ENCODE data around the gene AURKA.

Gene AURKA

DNA sequence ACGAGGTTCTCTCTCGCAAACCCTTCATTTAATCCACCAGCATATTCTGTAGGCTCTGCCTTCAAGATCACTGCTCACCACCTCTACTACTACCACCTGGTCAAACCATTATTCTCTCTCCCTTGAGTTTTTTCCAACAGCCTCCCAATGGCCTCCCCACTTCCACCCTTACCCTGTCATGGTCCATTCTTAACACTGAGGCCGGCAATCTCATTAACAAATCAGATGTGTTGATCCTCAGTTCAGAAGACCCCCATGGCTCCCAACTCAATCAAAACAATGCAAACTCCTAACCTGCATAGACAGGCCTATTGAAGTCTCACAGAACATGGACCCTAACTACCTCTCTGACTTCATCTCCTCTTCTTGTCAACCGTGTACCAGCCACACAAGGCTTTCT lies 2.2 kb downstream of the AURKA start:
- no peak for DNase-seq

DNA sequence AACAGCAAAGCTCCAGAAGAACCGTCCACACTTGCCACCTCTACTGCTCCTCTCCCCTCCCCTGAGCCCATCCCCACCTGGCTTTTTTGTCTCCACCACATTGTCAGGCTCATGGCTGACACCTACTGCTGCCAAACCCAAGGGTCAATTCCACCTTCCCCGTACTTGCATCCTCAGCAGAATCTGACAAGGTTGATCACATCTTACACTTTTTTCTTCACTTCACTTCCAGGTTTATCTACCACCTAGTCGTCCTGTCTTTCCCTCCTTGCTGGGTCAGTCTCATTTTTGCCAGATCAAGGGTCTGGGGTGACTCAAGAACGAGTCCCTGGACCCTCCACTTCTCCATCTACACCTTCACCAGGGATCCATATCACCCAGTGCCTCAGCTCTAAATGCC lies 3.1 kb downstream of the AURKA start:
- no peak for DNase-seq

DNA sequence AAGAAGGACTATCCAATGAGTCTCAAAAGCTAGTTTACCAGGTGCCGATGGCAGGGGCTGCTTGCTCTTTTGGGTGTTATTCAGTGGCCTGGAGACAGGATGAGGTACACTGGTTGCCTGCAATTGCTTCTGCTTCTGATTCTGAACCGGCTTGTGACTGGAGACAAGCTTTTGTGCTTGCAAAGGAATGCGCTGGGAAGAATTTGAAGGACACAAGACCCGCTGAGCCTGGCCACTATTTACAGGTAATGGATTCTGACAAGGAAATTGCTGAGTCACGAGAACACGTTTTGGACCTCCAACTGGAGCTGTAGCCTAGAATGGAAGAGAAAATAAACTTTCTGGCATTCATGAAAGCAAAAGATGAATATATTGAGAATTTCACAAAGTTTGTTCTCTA lies 5.8 kb downstream of the AURKA start:
- DNase-seq, result no peak

DNA sequence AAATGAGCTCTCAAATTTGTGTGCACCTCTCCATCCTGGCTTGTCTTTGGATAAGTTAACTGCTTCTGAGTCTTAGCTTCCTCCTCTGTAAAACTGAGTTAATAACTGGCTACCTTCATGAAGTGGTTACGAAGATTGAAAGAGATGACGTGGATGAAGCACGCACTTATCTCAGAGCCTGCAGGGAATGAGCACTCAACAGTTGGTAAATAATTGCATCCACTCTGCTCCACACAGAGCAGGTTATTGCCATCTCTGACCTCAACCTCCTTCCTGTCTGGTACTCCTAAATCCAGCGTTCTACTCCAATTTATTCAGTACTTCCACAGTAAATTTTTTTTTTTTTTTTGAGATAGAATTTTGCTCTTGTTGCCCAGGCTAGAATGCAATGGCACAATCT lies 6.9 kb downstream of the AURKA start:
- no peak for DNase-seq

DNA sequence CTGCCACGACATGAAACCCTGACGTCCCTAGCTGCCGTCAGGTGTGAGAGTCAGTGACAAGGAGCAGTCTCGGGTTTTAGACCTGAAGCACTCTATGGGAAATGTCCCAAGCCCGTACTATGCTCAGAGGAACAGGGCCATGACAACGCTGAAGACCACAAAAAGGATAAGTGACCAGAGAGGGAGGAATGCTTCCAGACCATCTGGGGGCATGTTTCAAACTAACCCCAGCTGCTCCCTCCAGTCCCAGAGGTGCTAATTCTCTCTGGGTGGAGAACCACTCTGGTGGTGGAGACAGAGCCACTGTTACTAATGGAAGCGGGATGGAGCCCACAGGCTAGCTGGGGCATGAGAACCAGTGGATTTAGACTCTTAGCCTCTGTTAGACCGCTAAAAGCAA lies 8.7 kb downstream of the AURKA start:
- no peak for DNase-seq

DNA sequence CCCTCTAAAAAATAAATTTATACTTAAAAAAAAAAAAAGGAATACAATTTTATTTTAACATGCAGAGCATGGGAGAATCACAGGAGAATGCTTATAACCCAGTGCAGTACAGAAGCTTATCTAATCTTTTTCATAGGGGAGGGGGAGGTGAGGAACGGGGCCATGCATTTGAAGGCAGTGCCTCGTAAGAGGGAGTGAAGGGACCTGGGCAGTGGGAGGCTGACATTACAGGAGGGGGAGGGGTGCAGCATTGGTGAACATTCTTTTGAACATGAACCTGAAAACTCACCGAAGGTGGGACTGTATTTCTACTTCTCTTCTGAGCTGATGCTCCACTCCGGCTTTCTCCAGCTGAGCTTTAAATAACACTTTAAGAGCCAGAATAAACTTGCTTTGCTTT lies 9.3 kb downstream of the AURKA start:
- DNase-seq, result no peak

DNA sequence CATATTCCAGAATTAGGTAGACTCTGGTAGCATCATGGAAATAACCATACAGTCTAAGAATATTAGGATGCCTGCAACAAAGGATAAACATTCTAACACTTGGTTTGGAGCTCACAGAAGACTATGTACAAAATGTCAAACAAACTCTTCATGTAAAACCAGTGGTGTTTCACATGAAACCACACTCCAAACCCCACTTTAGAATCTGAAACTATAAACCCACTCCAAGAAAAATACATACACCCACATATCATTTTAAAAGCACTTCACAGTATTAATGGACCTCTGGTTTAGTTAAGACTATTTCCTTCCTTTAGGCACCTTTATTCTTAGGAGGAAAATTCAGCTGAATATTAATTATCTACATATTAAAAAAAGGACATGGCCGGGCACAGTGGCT lies 10.5 kb downstream of the AURKA start:
- no peak for DNase-seq

DNA sequence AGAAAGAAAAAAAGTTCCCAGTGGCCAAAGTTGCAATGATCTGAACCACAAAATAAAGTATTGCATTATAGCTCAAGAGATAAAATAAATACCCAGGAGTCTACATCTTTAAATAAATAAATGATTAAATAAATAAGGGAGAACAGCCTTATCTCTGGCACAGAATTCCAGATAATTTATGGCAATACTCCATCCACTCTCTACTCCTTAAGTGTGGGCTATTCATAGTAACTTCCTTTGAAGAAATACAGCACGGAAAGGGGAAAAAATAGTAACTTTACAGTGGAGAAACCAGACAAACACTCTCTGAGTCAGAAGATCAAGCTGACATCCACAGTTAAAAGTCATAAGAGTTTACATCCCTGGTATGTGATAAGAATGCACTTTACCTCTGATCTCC lies 11.6 kb downstream of the AURKA start:
- no peak for DNase-seq

DNA sequence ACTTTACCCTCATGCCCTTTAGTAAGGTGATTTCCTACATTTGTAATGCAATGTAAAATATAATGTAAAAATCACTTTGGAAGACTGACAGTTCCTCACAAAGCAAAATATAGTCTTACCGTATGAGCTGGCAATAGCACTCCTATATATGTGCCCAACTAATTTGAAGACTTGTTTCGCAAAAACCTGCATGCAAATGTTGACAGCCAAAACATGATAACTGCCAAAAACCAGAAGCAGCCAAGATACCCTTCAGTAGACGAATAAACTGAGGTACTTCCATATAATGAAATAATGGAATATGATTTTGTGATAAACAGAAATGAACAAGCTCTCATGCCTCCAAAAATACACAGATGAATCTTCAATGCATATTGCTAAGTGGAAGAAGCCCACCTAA lies 13.6 kb downstream of the AURKA start:
- DNase-seq, result no peak

DNA sequence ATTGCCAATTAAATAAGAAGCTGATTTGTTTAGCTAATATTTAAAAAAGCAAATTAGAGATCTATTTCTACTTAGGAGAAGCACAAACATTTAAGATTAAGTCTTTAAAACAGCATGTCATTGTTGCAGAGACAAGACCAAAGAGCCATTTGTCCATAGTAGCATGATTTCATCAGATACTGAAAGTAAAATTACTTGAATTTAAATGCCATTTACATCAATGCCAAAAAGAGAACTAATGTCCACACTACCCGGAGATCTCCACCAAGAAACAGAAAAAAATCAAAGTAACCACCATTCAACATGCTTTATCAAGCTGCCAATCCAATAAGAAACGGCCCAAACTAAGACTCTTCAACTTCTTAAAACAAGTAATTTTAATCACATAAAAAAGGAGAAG lies 15.7 kb downstream of the AURKA start:
- DNase-seq, result no peak

DNA sequence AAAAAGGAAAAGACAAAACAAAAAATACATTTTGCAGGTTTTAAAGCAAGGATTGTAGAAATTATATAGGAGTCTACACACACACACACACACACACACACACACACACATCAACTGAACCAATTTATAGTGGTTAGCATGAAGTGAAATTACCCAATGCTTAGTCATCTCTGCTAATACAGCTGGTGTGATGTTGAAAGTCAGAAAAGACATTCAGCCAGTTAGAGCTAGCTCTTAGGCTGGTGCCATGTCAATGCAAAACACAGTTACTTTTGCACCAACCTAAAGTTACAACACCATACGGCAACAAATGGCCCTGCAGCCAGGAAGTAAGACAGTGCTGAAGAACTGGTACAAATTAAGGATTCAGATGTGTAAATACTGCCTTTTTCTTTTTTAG lies 18.1 kb downstream of the AURKA start:
- DNase-seq, result peak in 1 of 2 experiments; percentile 39

DNA sequence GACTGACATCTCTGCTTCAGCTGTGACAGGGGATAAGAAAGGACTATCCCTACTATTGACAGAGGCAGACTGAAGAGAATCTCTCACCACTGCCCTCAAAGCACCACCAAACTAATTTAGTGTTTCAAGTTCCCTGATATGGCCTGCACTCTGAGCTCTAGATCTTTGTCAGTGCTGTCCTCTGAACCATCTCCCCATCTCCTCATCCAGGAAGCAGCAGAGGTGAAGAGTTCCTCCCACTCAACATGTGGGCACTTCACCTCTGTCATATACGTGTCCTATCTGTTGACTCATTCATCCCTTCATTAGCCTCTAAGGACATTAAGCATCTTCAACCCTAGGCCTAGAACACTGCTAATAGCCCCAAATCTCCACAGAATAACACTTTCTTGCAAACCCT lies 19.2 kb downstream of the AURKA start:
- DNase-seq, result no peak

DNA sequence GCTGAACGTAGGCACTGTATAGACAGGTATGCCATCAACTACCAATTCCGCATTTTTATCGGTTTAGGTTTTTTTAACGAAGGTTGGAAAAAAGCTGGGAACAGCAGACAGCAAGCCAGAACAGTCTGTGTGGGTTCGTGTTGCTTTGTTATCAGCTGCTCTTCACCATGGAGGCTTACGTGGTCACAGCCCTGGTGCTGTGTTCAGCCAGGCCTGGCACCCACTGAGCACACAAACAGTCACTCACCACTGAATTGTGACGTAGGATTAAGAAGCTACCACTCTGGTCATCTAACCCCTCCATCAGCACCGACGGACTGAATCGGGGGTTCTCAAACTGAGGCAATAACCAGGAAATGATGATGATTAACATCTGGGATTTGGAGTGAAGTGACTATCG lies 20.0 kb downstream of the AURKA start:
- DNase-seq, result no peak

DNA sequence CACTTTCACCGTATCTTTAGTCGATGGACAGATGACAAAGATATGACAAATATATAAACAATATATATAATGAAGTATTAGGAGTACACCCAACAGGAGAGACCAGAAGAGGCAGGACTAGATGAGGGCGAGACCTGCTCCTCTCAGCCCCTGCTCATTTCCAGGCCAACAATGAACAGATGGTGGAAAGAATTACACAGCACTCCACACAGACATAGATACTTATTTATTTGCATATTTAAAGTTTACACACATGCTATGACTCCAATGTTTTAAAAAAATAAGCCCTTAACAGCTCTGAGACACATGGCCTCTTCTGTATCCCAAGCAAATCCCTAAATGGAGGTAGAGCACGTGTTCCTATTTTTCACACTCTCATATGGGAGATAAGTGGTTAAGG lies 22.8 kb downstream of the AURKA start:
- DNase-seq, result no peak

DNA sequence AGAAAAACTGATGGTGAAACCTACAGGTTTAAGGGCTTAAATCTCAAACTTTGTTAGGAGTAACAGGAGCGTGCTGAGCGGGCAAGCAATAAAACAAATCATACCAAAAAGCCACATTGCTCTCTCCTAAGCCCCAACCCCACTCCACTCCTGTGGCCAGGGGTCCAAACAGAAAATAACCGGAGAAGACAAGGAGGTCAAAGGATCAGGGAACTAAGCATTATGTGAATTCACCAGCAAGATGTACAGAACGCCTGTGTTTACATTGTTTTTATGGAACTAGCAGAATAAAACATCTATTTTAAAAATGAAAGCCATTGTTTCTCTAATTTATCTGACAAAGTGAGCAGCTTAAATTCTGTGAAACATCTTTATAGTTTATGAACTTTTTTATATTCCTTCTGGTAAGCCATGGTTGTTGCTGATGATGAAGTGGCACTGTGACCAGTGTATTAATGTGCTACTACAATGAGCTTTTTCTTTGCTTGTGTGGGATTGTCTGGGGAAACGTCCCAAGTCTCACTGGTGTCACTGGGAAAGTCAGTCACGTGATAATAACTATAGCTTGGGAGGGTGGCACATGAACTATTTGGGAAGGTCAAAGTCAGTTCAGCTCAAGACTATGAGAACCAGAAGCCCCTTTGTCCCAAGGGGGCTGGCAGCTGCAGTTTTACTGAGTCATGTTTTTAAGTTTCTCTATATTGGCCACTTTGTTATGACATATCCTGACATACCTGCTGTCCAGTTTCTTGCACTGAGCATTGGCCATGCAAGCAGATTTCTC lies 23.5 kb downstream of the AURKA start:
- DNase-seq, result no peak

DNA sequence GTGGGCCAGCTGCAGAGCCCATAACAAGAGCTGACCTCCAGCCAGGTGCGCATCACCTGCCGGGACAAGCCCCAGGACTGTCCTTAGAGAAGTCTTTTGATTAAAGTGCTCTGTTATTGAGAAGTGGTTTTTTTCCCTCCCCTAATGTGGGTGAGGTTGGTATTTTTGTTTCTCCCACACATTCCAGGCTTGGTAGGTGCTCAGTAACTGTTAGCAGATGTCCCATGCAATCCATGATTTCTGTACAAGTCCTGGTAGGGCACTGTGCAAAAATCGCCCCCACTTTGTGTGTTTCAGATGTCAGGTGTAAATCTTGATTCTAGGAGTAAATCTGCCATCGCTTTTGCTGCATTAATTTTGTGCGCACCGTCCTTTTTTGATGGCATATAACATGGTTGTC lies 28.5 kb downstream of the AURKA start:
- no peak for DNase-seq

DNA sequence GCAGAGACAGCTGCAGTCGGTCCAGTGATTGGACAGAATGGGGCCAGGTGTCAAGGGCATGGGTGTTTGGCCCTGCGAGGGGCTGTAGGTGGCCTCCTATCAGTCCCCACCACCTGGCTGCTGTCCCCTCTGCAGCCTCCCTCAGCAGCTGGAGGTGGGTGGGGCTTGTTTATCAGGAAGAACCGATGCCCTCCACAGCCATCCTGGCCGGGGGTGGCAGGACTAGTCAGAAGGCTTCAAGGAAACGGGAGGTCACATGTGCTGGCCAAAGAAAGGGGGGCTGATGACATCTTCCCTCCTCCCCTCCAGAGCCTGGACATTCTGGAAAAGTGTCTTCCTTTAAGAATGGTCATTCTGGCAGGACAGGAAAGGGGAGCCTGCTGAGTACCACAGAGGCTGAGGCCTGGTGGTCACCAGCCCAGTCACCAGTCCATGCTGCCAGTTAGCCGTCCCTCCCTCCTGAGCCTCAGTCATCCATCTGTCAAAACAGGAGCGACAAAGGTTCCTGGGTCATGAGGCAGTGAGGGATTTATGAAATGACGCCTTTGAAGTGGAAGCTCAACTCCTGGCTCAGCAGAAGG lies 29.1 kb downstream of the AURKA start:
- no peak for DNase-seq

DNA sequence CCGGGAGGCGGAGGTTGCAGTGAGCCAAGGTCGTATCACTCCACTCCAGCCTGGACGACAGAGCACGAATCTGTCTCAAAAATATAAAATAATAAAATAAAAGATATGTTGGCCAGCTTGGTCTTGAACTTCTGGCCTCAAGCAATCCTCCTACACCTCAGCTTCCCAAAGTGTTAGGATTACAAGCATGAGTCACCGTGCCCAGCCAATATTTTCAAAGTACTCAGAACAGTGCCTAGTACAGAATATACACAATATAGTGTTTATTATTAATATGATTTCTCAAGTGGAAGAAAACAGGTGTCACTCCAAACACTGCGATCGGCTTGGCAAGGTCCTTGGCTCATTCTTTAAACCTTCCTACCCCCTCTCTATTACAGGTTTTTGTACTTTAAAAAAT lies 30.1 kb downstream of the AURKA start:
- no peak for DNase-seq

DNA sequence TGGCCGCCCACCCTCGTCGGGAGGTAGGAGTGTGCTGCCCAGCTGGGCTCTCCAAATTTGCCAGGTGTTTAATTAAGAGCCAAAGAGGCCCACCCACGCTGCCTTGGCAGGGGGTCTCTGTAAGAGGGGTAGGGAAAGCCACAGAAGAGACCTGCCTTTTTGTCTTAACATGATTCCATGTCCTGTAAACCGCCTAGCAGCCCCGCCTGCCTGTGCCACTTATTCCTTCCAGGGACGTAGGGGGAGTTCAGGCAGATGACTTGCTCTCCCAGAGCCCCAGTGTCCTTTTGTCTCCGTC lies 31.2 kb downstream of the AURKA start:
- no peak for DNase-seq

DNA sequence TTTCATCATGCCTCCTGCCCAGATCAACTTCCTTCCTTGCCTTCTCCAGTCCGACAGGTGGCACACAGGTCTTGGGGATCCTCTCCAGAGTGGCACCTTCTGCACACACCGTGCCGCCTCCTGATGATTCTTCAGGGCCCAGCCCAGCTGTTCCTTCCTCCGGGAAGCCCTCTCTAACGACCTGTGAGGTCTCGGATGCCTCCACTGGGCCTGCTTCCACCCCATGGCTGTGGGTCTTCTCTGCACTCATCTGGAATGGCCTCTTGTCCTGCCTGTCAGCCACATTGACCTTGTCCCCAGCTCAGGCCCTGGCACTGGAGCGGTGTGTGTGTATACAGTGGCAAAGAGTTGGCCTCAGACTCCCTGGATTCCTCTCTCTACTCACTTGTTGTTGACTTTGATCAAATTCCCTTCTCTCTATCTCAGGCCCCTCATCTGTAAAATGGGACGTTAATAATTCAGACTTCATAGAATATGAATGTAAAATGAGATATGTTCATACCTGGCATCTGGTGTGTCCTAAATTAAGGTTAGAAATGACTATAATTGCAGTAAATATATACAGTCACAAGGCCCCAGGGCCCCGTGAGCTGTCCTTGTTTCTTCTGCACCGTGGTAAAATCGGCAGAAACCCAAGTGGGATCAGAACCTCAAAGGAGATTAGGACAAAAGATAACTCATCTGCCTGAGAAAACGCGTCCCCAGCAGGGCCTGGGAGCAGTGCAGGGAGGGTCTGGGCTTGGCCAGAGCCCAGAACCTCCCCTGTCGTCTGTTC lies 31.7 kb downstream of the AURKA start:
- DNase-seq, result no peak

DNA sequence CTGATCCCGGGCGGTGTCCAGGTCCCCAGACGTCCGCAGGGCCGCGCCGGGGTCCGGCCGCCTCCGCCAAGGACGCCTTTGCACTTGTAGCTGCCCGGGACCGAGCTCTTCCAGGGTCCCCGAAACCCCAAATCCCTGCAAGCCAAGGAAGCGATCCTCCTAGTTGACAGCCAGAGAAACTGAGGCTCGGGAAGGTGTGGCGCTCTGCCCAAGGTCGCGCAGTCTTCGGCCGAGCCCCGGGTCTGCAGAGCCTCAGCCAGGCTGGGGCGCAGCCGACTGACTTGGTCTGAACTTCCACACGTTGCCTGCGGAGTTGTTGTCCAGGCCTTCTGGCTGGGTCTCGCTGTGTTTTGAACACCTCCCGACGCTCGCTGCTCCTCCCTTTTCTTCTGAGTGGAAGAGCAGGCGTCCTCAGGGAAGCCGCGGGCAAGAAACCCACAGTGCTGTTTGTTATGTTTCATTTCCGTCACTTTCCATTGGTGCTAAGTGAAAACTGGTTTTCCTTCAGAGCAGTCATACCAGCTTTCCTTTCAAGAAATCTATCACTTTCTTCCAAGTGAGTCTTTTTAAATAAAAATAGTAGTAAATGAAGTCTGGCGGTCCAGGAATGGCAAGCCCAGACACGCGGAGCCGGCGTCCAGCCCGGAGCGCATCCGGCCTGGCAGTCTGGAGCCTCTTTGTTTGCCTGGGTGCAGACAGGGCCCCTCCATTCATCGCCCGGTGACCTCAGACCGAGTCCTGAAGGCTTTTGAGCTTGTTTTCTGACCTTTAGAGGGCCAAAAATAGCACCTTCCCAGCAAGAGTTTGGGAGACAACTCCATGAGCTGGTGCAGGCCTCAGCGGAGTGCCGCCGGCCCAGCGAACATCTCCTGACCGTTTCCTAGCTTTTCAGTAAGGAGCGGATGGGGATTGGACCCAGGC lies 32.5 kb downstream of the AURKA start:
- peak in 1 of 2 experiments; percentile 61 for DNase-seq

DNA sequence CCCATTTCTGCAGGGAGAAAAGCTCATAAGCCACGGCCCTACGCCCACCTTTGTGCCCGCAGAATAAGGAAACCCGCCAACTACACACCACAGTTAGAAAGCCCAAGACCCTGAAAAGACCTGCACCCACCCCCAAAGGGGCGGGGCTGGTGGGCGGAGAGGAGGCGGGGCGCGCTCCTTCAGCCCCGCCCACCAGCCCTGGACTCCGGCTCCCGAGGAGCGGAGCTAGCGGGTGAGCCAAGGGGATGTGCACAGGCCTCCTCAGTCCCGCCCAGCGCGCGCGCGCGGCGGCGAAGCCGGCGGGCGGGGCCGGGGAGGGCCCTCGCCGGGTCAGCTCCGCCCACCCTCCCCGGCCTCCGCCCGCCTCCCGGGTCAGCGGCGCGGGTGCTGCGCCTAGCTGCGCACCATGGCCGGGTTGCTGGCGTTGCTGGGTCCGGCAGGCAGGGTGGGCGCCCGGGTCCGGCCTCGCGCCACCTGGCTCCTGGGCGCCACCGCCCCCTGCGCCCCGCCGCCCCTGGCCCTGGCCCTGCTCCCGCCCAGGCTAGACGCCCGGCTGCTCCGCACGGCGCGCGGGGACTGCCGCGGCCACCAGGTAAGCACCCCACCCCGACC lies 33.3 kb downstream of the AURKA start, which contains the start of gene FAM210B:
Gene FAM210B, plus strand, starts transcription at position 375 of the 612 bp plus-strand sequence. Its CDS starts 32 bp downstream, at position 407.
- peak; percentile 67 to 89 for DNase-seq

DNA sequence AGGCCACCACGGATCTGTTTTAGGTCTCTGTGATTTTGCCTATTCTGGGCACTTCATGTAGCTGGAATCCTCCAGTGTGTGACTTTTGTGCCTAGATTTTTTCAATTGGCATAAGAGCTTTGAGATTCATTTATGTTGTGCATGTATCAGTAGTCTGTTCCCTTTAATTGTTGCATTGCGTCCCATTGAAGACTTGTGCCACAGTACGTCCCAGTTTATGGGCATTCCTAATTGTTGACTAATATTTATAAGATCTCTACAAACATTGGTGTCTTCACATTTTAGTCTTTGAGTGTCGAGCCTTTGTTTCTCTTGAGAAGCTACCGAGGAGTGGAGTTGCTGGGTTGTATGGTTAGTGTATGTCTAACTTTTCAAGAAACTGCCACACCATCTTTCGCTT lies 33.9 kb downstream of the AURKA start:
- no peak for DNase-seq

Measured in SW 1271 (cell line).